Measurements from ENCODE around the gene KCNT2.

KCNT2 gene

DNA sequence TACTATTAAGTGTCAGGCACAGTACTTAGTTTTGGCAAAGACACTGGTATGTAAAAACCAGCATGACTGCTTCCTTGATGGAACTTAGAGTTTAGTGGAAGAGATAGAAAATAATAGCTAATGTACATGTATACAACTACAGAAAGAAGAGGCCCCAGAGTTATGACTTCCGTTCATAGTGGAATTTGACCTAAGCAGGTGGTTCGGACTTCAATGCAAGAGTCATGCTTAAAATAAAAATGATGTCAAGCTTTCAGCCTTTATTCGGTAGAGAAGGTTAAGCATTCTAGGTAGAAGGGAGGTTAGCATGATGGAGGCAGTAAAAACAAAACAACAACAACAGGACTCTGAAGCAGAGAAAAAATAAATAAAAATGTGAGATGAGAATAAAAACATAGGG is 165.9 kb downstream of the KCNT2 start:
- no peak for DNase-seq

DNA sequence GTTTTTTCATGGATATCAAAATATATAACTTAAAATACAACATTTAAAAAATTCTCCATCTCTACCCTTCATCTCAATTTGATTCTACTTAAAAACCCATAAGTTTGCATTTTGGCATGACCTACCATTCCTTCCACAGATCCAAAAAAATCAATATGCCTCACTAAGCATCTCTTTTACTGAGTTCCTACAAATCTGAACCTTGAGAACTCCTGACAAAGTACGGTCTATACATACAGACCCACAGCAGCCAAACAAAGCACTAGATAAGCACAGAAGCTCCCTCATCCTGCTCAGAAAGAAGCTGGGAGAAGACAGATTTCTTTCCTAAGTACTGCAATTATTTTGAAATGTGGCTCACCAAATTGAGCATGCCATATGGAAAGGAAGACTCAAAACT is 167.5 kb downstream of the KCNT2 start:
- DNase-seq, result no peak

DNA sequence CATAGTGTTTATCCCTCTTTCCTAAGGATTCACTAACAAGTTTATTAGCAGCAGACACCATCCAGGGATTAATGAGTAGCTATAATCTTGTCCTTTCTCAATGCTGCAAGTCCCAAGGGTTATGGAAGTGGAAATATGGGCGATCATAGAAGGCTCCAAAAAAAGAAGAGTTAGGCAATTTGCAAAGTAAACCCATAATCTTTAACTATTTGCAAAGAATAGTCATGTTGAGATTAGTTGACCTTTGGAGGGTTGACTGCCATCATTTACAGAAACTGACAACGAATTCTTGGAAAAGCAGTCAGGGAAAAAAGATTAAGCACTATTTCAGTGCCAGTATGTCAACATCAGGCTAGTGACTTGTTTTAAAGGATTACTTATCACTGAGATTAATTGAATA is 169.9 kb downstream of the KCNT2 start:
- no peak for DNase-seq

DNA sequence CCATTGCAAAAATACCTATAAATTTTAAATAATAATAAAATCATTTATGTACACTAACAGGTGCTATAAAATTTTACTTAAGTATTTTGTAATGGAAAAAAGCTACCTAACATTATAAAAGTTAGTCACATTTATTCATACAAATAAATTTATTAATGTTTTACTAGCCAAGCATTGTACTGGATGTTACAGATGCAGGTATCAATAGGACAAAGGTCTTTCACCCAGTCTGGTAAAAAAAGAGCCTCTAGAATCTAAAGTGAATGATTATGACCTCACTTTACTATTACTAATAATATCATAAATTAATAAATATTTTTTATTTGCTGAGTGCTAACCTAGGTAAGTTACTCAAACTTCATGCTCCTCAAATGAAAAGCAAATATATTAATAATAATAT is 170.6 kb downstream of the KCNT2 start:
- no peak for DNase-seq

DNA sequence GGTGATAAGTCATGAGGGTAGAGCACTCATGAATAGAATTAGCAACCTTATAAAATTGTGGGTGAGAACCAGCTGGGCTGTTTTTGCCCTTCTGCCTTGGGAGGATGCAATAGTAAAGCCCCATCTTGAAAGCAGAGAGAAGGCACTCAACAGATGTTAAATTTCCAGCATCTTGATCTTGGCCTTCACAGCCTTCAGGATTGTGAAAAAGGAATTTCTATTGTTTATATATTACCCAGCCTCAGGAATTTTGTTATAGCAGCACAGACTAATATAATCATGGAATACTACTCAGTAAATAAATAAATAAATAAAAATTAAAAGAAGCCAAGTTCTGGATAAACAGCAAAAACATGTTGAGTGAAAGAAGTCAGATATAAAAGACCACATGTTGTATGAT is 175.2 kb downstream of the KCNT2 start:
- DNase-seq, result no peak

DNA sequence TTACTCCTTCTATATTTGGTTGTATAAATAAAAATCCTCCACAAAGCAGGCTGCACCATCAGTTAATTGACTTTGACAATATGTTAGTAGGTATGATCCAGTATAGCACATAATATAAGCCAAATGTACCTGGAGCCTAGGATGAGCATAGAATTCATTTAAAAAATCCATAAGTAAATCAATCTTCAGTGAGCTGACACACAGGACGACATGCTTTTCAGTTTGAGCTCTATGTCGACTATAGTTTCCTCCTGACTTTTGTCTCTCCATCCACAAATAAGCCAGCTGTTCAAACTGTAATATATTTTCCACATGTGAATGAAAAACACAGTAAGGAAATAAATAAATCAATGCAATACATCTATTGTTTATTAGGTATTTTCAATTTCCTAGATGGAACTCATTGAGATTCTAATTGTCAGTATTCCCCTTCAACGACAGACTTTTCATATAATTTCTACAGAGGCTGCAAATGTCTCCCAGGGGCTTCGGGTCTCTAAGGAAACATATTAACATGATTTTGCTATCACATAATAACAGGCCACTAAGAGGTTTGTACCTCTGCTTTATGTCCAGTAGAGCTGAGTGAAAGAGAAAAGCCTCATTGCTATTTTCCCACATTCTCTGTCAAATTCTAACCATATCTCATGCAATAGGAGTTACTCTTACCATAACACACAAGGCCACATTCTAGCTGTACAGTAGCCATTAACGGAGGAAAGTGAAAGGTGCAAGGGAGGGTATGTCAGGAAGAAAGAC is 180.1 kb downstream of the KCNT2 start:
- no peak for DNase-seq

DNA sequence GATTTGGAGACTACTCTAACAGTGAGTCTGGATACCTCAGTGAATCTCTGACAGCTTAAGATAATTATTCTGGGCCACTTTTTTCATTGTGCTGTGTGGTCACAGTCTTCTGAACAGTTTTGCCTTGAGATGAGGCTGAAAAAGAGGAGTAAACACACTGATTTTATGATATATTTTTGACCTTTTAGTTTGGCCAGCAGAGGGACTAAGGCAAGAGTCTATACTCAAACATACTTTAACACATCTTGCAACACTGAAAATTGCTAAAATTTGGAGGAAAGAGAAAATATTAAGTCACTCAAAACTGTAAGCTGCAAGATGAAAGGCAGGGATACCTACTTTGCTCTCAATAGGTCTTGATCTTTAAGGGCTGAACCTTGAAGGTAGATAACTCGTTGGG is 182.7 kb downstream of the KCNT2 start:
- DNase-seq, result no peak

DNA sequence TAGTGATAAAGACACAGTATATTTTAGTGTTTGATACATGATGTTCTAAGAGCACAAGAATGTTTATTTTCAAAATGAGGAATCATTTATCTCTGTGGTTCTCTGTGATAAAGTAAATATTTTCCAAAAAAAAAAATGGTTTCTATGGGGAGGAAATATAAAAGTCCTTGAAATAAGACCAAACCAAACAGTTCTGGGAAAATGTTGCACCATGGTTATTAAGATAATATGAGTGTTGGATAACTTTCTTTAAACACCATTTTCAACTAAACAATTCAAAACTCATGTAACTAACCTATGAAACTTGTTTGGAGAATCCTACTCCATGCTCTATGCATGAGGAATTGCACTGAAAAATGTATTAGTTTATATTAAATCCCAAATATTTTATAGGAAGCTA is 184.6 kb downstream of the KCNT2 start:
- no peak for DNase-seq

DNA sequence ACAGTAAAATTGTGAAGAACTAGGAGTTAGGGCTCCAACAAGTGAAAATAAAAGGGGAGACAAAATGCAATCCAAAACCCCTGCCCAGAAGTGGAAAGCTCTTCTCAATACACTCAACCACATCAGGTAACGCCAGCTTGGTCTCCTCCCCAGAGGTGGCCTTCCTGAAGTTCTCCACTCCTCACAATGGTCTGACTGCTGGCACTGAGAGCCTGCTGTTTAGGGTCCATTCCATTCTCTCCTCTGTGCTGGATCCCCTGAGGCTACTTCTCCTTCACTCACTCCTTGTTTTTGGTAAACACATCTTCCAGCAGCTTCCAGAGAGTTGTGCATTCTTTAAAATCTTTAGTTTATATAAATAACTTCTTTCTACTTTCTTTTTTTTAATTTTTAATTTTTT is 189.5 kb downstream of the KCNT2 start:
- DNase-seq, result no peak

DNA sequence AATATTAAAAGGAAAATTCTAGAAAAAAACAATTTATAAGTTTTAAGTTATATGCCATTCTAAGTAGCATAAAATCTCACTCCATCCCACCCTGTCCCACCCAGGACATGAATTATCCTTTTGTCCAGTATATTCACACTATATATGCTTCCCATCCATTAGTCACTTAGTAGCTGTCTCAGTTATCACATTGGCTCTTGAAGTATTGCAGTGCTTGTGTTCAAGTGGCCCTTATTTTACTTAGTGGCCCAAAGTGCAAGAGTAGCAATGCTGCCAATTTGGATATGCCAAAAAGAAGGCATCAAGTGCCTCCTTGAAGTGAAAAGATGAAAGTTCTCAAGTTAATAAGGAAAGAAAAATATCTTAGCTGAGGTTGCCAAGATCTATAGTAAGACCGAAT is 192.3 kb downstream of the KCNT2 start:
- DNase-seq, result no peak

DNA sequence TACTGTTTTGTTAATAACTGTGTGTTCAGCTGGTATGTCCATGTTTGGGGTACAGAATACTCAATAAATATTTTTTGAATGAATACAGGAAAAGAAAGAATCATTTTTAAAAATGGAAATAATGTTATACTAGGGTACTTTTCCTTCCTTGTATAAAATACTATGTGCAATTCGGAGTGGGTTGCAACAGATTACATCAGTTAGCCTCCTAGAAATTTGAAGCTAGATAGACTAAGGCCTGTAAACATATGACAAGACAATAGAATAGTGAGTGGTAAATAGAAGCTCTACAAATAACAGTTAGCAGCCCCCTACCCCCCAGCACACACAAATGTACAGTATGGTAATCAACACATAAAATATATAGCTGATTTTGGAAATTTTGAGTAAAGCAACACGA is 195.9 kb downstream of the KCNT2 start:
- DNase-seq, result no peak

DNA sequence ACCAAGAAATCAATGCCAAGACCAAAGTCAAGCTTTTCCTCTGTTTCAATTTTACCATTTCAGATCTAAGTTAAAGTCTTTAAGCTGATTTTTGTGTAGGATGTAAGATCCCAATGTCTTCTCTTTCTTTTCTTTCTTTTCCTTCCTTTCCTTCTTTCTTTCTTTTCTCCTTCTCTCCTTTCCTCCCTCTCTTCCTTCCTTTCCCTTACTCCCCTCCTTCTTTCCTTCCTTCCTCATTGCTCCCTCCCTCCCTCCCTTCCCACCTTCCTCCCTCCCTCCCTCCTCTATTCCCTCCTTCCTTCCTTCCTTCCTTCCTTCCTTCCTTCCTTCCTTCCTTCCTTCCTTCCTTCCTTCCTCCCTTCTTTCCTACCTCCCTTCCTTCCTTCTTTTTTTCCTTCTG is 197.5 kb downstream of the KCNT2 start:
- no peak for DNase-seq

DNA sequence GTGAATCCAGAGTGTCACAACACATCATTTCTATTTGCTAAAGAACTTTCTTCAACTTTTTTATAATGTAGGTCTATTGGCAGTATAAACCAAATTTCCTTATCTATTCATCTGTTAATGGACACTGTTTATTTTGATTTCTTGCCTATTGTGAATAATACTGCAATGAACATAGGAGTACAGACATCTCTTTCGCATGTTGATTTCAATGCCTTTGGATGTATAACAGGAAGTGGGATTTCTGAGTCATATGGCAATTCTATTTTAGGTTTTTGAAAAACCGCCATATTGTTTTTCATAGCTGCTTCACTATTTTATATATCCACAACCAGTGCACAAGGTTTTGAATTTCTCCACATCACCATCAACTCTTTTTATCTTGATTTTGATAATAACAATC is 198.7 kb downstream of the KCNT2 start:
- peak; percentile 64 for DNase-seq

DNA sequence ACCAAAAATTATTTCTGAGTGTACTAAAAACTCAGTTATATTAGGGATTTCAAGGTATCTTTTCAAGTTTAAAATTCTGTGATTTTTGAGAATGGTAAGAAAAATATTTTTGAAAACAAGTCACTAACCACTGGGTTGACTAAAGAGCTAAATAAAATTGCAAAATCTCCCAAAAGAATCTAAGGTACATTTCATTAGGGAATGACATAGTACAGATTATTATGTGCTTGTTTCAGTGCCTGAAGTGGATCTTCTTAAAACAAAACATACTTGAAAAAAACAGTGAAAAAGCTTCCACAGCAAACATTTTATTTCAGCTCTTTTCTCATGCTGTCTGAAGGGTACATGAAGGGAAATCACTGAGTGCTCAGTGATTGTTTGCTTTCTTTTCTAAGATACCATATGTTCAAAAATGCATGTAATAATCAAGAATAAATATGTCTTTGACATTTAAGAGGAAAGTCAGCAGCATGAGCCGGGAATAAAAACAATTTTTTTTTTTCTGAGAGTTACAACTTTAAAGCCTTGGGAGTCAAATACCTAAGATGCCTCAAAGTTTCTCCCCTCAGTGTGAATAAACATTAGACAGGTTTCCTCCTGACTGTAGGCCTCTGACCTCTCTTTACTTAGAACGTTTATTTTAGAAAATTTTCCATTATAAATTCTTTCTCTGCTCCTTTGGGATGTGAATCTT is 200.7 kb downstream of the KCNT2 start:
- DNase-seq, result no peak

DNA sequence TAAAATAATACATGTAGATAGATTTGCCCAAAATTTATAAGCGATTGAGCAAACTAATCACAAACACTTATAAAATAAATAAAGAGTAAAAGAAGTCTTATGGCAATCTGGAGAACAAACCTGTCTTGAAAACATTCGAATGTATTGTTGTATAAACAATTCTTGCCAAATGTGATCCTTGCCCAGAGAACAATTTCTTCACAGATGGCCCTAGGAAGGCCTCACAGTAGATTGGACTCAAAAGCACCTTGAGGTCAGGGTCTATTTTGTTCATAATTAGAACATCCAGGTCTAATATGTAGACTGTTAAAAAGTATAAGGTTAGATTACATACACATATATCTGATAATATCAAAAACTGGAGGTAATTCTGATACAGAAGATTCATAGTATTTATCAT is 202.4 kb downstream of the KCNT2 start:
- no peak for DNase-seq

DNA sequence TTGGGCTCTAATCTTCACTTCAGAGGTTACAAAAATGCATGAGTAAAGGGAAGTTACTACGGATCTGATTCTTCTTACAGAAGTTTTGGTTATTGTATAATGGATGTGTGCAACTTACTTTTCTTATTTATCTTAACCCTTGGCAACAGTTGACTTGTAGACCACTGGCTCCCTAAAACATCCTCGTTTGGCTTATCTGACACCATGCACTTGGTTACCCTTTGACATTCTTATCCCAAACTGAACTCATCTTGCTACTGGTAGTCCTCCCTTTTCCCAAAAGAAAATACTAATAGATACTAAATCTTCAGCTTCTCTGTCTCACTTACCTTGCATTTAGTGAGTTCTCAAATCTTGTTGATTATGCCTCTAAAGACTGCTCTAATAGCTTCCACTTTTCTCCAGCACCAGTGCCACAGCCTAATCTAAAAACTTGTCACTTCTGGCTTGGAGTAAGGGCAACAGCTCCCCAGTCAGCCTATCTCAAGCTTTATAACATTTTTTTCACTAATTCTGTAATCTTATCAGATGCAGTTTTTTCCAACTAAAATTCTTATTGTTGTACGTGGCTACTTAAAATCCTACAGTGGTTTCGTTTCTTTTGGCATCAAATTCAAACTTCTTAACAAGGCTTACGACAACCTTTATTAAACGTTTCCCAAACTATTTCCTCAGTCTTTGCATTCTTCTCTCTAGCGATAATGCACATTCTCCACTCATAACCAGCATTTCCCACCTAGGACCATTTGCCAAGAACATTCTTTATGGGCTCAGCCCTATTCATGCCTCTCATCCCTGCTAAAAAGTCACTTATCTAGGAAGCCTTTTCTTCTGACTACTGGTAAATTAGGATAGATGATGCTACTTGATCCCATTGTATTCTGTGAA is 204.2 kb downstream of the KCNT2 start:
- no peak for DNase-seq

DNA sequence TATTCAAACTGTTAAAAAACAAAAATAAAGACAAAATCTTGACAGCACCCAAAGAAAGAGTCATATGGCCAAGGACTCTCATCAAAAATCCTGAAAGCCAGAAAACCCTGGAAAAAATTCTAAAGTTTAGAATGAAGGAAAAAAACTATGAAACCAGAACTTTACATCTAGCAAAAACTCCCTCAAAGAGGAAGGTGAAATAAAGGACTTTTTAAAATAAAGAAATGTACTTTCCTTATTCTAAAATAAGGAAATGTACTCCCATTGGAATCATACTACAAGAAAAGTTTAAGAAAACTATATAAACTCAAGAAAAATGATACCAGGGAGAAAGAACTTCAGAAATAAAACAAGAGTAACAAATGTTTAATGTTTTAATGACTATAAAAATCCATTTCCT is 206.3 kb downstream of the KCNT2 start:
- no peak for DNase-seq

DNA sequence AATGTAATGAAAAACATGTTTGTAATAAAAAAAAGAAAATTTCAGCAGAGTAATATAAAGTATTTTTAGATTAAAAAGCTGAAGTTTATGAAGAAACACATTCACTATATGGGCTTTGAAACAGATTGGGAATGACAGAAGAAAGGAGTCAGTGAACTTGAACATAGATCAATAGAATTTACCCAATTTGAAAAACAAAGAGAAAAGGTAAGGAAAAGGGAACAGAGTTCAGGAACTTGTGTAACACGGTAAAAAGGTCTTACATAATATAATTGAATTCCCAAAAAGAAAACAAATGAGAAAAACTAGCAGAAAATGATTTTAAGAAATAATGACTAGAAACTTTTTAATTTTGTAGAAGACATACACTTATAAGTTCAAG is 206.8 kb downstream of the KCNT2 start:
- no peak for DNase-seq

DNA sequence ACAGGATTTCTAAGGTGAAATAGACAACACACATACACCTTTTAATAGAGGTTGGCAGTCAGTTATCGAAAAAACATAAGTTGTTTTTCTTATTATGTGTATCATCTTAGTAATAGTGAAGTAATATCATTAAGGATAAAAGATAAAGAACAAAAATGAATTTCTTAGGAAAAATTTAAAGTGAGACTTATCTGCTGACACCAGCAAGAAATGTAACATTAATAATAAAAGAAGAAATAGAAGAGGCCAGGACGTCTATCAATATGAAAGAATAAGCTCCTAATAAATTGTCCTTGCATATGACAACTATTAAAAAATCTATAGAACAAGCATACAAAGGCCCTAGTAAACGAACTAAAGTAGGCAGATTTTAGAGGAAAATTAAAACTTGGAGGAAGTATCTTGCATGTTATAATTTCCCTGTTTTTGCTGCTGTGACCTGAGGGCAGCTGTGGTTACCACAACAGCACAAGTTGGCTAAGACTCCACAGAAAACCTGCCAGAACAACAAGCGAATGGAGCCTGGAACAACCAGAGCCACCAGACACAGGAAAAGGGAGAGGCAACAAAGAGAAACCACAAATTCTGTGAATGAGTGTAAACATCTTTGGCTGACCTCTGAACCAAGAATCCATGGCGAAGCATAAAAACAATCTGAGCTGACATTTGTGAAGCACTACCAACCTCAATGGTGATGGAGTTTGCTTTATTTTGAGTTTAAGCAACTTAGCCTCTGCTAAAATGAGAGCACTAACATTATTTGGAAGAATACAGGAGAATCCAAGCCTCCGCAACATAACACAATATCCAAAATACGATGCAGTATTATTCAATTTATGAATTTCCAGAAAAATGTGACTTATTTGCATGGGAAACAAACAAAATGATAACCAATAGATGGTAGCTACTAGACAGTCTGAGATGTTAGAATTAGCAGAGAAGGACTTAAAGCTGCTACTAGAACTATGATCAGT is 207.5 kb downstream of the KCNT2 start:
- peak; percentile 64 for DNase-seq

DNA sequence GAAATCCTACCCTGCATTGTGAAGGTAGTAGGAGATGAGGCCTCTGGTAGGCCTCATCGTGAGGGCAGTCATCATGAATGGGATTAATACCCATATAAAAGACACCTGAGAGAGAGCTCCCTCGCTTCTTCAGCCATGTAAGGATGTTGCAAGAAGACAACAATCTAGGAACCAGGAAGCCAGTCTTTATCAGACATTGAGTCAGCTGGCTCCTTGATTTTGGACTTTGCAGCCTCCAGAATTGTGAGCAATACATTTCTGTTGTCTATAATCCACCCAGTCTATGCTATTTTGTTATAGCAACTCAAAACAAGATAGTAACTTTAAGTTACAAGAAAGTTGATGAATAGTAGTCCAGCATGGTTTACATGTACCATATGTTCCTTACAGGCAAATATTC is 208.5 kb downstream of the KCNT2 start:
- DNase-seq, result no peak

DNA sequence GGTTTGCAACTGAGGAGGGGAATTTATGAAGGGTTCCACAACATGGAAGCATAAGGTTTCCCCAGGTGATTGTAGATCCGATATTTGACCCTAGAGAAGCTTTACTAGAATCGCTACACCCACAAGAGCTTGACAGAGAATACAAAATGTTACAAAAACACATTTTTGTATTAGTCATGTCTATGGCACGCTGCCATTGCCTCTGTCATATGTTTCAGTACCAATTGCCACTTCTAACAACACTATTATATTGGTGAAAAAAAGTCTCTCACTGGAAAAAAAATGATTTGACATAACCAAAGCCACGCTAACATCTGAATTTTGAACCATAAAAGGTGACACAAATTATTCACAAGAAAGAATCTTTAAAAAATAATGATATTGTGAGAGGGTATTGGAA is 214.5 kb downstream of the KCNT2 start:
- DNase-seq, result no peak

DNA sequence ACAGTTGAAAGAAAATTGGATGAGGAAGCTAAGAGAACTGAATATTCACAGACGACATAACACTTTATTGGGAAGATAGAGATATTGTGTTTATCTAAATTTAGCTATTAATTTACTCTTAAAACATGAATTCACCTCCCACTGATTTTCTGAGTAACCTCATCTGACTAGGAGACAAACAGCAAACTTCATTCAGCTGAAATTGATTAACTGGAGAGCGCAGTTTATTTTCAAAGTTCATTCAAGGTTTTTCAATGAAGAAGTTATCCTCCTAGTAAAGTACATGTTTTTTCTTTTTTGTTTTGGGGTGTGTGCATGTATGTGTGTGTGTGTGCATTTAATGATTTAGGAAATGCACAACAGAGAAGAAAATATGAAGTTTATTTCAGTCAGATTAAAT is 215.0 kb downstream of the KCNT2 start:
- DNase-seq, result no peak

DNA sequence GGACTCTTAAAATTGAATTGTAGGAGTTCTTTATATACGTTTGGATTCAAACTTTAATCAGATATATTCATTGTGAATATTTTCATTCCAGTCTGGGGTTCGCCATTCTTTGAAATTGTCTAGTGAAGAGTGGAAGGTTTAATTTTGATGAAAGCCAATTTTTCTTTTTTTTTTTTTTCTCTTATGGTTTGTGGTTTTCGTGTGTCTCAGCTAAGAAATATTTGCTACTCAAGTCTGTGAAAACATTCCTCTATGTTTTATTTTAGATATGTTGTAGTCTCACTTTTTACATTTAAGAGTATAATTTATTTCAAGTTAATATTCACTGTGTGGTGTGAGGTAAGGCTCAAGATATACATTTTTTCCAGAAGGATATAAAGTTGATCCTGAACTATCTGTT is 220.5 kb downstream of the KCNT2 start:
- no peak for DNase-seq

Data from MV-4-11 (cell line).